Measurements from ENCODE around the gene PIP4K2A. TPM values are rescaled to one million over a fixed set of nuclear protein-coding genes. Genes with fewer than 3 reads are reported as not detected.

The PIP4K2A gene
- total RNA-seq, 3 donors from 2014 or later, result 15.1 to 36.6 (median 33.1) TPM

DNA sequence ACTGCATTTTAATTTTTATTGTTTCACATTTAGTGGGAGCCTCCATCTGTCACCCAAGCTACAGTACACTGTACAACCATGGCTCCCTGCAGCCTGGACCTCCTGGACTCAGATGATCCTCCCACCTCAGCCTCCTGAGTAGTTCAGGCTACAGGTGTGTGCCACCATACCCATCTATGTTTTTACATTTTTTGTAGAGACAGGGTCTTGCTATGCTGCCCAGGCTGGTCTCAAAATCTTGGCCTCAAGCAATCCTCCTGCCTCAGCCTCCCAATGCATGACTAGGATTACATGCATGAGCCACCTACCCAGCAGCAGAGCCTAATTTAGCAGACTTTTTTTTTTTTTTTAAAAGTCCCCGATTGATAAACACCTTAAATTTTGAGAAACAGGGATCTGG lies 5.6 kb downstream of the PIP4K2A start:
- Histone ChIP-seq H3K4me1 (no peaks in the 10 kb centered on the region), H3K36me3 (no peaks in the 10 kb centered on the region), H3K27me3 (no peaks in the 10 kb centered on the region), H3K27ac (no peak overlapping the region), H3K9me3 (no peaks in the 10 kb centered on the region), H3K4me3 (no peak overlapping the region)
- intact Hi-C loops (cut with DNase I; ENCODE audit: low total_unique reads), result loop anchor here (5.0 kb wide), 1 partner anchor 936 kb away; no protein-coding TSS in a partner anchor
- DNase-seq (ENCODE audit: low spot score in 2 of 2), result no peak
- TF ChIP-seq POLR2A (IDR thresholded peaks at IDR 0.05) (no peak), POLR2AphosphoS5 (IDR thresholded peaks at IDR 0.05) (no peak)
- TF ChIP-seq, protein P1, sequence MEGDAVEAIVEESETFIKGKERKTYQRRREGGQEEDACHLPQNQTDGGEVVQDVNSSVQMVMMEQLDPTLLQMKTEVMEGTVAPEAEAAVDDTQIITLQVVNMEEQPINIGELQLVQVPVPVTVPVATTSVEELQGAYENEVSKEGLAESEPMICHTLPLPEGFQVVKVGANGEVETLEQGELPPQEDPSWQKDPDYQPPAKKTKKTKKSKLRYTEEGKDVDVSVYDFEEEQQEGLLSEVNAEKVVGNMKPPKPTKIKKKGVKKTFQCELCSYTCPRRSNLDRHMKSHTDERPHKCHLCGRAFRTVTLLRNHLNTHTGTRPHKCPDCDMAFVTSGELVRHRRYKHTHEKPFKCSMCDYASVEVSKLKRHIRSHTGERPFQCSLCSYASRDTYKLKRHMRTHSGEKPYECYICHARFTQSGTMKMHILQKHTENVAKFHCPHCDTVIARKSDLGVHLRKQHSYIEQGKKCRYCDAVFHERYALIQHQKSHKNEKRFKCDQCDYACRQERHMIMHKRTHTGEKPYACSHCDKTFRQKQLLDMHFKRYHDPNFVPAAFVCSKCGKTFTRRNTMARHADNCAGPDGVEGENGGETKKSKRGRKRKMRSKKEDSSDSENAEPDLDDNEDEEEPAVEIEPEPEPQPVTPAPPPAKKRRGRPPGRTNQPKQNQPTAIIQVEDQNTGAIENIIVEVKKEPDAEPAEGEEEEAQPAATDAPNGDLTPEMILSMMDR (IDR thresholded peaks at IDR 0.05), result no peak

DNA sequence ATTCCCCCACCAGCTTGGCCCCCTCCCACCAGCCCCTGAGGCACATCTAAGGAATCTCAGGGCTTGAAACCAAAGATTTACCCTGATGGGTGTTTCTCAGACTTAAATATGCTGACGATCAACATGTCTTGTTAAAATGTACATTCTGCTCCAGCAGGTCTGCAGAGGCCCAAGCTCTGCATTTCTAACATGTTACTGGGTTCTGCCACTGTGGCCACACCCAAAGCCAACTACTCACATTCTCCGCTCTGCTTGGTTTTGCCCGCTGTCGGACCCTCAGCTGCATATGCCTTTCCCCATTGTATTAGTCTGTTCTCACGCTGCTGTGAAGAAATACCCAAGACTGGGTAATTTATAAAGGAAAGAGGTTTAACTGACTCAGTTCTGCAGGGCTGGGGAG lies 8.9 kb downstream of the PIP4K2A start:
- no peaks in the 10 kb centered on the region for H3K27me3 ChIP-seq
- TF ChIP-seq, protein P1 (IDR thresholded peaks at IDR 0.05), result no peak
- H3K9me3 ChIP-seq, result no peaks in the 10 kb centered on the region
- intact Hi-C loops (cut with DNase I; ENCODE audit: low total_unique reads), result loop anchor here (5.0 kb wide), 1 partner anchor 933 kb away; no protein-coding TSS in a partner anchor
- H3K4me1 ChIP-seq, result no peaks in the 10 kb centered on the region
- no peak overlapping the region for H3K27ac ChIP-seq
- no peak for DNase-seq (ENCODE audit: low spot score in 2 of 2)
- H3K4me3 ChIP-seq, result no peak overlapping the region
- H3K36me3 ChIP-seq, result no peaks in the 10 kb centered on the region

GRCh38 chr10:22704942-22705341 lies 9.4 kb downstream of the PIP4K2A start:
- Histone ChIP-seq H3K9me3 (no peaks in the 10 kb centered on the region), H3K27me3 (no peaks in the 10 kb centered on the region), H3K36me3 (no peaks in the 10 kb centered on the region), H3K4me3 (no peak overlapping the region), H3K27ac (no peak overlapping the region), H3K4me1 (no peaks in the 10 kb centered on the region)
- no peak for DNase-seq (ENCODE audit: low spot score in 2 of 2)
- intact Hi-C loops (cut with DNase I; ENCODE audit: low total_unique reads), result loop anchor here (5.0 kb wide), 1 partner anchor 933 kb away; no protein-coding TSS in a partner anchor
- TF ChIP-seq, protein P1 (IDR thresholded peaks at IDR 0.05), result no peak
- TF ChIP-seq POLR2AphosphoS5 (IDR thresholded peaks at IDR 0.05), result no peak
- no peak for TF ChIP-seq POLR2A (IDR thresholded peaks at IDR 0.05)

DNA sequence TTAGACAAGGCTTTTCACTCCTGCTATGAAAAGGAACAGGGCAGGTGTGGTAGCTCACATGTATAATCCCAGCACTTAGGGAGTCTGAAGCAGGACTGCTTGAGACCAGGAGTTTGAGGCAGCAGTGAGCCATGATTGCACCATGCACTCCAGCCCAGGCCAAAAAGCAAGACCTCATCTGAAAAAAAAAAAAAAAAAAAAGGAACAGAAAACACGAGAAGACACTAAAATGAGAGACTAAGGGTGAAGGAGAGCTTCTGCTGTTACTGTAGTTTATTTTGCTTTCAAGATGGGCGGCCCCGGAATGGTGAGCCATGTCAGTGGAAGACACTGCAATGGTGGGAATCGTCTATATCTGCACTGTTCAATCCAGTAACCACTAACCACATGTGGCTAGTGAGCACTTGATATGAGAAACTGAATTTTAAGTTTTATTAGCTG lies 9.9 kb downstream of the PIP4K2A start:
- intact Hi-C loops (cut with DNase I; ENCODE audit: low total_unique reads), result no loop called here
- no peaks in the 10 kb centered on the region for H3K36me3 ChIP-seq
- TF ChIP-seq POLR2A (IDR thresholded peaks at IDR 0.05) (no peak), POLR2AphosphoS5 (IDR thresholded peaks at IDR 0.05) (no peak)
- TF ChIP-seq, protein P1 (IDR thresholded peaks at IDR 0.05), result no peak
- no peak overlapping the region for H3K4me3 ChIP-seq
- no peaks in the 10 kb centered on the region for H3K27me3 ChIP-seq
- no peak overlapping the region for H3K27ac ChIP-seq
- no peaks in the 10 kb centered on the region for H3K9me3 ChIP-seq
- H3K4me1 ChIP-seq, result no peaks in the 10 kb centered on the region
- no peak for DNase-seq (ENCODE audit: low spot score in 2 of 2)

DNA sequence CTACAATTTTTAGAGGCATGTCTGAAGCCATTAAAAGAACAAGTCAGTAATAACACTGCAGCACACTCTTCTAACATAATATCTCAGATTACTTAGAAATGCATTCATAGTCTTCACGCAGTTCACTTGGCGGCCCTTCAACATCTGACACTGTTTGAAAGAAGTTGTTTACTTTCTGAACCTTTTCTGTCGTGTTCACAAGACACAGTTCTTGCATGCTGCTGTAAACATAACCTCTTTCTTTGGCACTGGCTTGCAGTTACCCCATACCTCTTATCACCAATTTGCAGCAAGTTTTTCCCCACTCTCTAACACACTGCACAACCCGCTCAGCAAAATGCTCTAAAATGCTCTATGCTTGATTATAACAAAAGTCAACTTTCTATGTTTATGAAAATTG lies 12.0 kb downstream of the PIP4K2A start:
- no peaks in the 10 kb centered on the region for H3K4me1 ChIP-seq

More for the DNA sequence above, 12.0 kb downstream of the PIP4K2A start:
- Histone ChIP-seq H3K27ac (no peak overlapping the region), H3K9me3 (no peaks in the 10 kb centered on the region), H3K36me3 (no peaks in the 10 kb centered on the region), H3K27me3 (no peaks in the 10 kb centered on the region), H3K4me3 (no peak overlapping the region)
- TF ChIP-seq, protein P1 (IDR thresholded peaks at IDR 0.05), result no peak
- no peak for TF ChIP-seq POLR2A (IDR thresholded peaks at IDR 0.05)
- TF ChIP-seq POLR2AphosphoS5 (IDR thresholded peaks at IDR 0.05), result no peak
- no peak for DNase-seq (ENCODE audit: low spot score in 2 of 2)
- intact Hi-C loops (cut with DNase I; ENCODE audit: low total_unique reads), result no loop called here

Measured in breast epithelium (tissue), 4 donors.